ENCODE data around the gene INTS13. TPM values are rescaled to one million over a fixed set of nuclear protein-coding genes. Genes with fewer than 3 reads are reported as not detected.
"Not testable (repeated sequence)": the region's sequence is repeated elsewhere in the genome, so short reads cannot be mapped to it uniquely, and the experiment has no call there.

Gene INTS13
- total RNA-seq, 1 experiment from 2014 or later: 54.0 TPM

DNA sequence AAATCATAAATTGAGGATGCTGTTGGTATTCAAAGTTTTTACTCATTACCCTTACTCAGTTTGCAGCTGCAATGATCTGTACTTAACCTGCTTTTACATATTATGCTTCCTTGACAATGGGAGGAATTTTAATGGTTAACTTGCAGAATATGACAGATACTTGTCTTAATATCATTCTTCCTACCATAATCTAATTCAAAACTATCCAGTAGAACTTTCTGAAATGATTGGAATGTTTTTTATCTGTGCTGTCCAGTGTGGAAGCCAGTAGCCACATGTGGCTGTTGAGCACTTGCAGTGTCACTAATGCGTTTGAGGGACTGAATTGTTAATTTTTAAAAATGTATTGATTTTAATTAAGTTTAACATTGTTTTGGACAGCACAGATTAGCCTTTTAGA is 24.0 kb upstream of the INTS13 start:
- peaks cover 18% of the 10 kb centered on the region for H3K36me3 Mint-ChIP-seq
- H3K27ac Mint-ChIP-seq: no peak overlapping the region
- H3K4me3 Mint-ChIP-seq: no peak overlapping the region
- ChIA-PET POLR2A (no interaction called here), CTCF (no interaction called here)
- H3K27me3 Mint-ChIP-seq (ENCODE audit: low read depth): no peaks in the 10 kb centered on the region
- DNase-seq (ENCODE audit: low spot score): no peak
- TF ChIP-seq ZNF138 (CRISPR knock-in tag; conservative IDR thresholded peaks at IDR 0.05) (no peak), CBFB (CRISPR knock-in tag; IDR thresholded peaks at IDR 0.05; ENCODE audit: low read depth) (no peak), JUN (CRISPR knock-in tag; IDR thresholded peaks at IDR 0.05) (no peak), E2F1 (CRISPR knock-in tag; IDR thresholded peaks at IDR 0.05) (no peak), FOXK1 (CRISPR knock-in tag; IDR thresholded peaks at IDR 0.05) (no peak), GTF2I (CRISPR knock-in tag; conservative IDR thresholded peaks at IDR 0.05) (no peak), EMX1 (CRISPR knock-in tag; IDR thresholded peaks at IDR 0.05) (no peak), HMGXB4 (CRISPR knock-in tag; IDR thresholded peaks at IDR 0.05) (no peak), PREB (CRISPR knock-in tag; IDR thresholded peaks at IDR 0.05; ENCODE audit: borderline replicate concordance) (no peak), NR1H2 (CRISPR knock-in tag; IDR thresholded peaks at IDR 0.05) (no peak), ZNF317 (CRISPR knock-in tag; IDR thresholded peaks at IDR 0.05; ENCODE audit: borderline replicate concordance, low read depth) (no peak), RELA (CRISPR knock-in tag; IDR thresholded peaks at IDR 0.05; ENCODE audit: borderline replicate concordance) (no peak), STAT6 (CRISPR knock-in tag; conservative IDR thresholded peaks at IDR 0.05; ENCODE audit: low read depth) (no peak), PRDM15 (CRISPR knock-in tag; IDR thresholded peaks at IDR 0.05) (no peak), NFYB (CRISPR knock-in tag; conservative IDR thresholded peaks at IDR 0.05; ENCODE audit: low read depth) (no peak), MXD4 (CRISPR knock-in tag; IDR thresholded peaks at IDR 0.05; ENCODE audit: borderline replicate concordance) (no peak)
- TF ChIP-seq, protein P1, sequence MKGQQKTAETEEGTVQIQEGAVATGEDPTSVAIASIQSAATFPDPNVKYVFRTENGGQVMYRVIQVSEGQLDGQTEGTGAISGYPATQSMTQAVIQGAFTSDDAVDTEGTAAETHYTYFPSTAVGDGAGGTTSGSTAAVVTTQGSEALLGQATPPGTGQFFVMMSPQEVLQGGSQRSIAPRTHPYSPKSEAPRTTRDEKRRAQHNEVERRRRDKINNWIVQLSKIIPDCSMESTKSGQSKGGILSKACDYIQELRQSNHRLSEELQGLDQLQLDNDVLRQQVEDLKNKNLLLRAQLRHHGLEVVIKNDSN (CRISPR knock-in tag; IDR thresholded peaks at IDR 0.05): no peak
- TF ChIP-seq, protein P2, sequence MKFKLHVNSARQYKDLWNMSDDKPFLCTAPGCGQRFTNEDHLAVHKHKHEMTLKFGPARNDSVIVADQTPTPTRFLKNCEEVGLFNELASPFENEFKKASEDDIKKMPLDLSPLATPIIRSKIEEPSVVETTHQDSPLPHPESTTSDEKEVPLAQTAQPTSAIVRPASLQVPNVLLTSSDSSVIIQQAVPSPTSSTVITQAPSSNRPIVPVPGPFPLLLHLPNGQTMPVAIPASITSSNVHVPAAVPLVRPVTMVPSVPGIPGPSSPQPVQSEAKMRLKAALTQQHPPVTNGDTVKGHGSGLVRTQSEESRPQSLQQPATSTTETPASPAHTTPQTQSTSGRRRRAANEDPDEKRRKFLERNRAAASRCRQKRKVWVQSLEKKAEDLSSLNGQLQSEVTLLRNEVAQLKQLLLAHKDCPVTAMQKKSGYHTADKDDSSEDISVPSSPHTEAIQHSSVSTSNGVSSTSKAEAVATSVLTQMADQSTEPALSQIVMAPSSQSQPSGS (CRISPR knock-in tag; IDR thresholded peaks at IDR 0.05; ENCODE audit: borderline replicate concordance, low read depth): no peak
- no peaks in the 10 kb centered on the region for H3K9me3 Mint-ChIP-seq
- no peaks in the 10 kb centered on the region for H3K4me1 Mint-ChIP-seq
- no peak for ATAC-seq

DNA sequence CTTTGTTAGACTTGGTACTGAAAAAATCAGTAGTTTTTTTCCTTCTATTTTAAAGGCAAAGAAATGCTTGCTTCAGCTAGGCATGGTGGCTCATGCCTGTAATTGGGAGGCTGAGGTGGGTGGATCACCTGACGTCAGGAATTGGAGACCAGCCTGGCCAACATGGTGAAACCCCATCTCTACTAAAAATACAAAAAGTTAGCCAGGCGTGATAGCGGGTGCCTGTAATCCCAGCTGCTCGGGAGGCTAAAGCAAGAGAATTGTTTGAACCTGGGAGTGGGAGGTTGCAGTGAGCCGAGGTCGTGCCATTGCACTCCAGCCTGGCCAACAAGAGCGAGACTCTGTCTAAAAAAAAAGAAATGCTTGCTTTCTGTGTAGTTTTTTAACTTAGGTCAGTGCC is 23.6 kb upstream of the INTS13 start:
- CTCF ChIA-PET; H3K4me1 Mint-ChIP-seq; H3K27ac Mint-ChIP-seq; DNase-seq (ENCODE audit: low spot score); H3K27me3 Mint-ChIP-seq (ENCODE audit: low read depth); H3K9me3 Mint-ChIP-seq; ATAC-seq; POLR2A ChIA-PET; H3K4me3 Mint-ChIP-seq: not testable (repeated sequence)
- H3K36me3 Mint-ChIP-seq: peaks cover 20% of the 10 kb centered on the region

Measured in WTC11 (cell line).